ENCODE measurements around the gene CCDC197. TPM values are rescaled to one million over a fixed set of nuclear protein-coding genes. Genes with fewer than 3 reads are reported as not detected.

The CCDC197 gene
- total and polyA plus RNA-seq, 4 donors: not detected

- H3K27me3 ChIP-seq (ENCODE audit: control insufficient read depth in 3 of 3, insufficient read depth in 3 of 3, low read length in 2 of 3): no peaks in the 10 kb centered on the region
- H3K9me3 ChIP-seq (ENCODE audit: control insufficient read depth in 4 of 4, insufficient read depth in 3 of 4, low read length in 3 of 4): no peaks in the 10 kb centered on the region
- no peak overlapping the region for H3K27ac ChIP-seq (ENCODE audit: low read depth in 1 of 2, low read length in 1 of 2)
- no peak for TF ChIP-seq CTCF (IDR thresholded peaks at IDR 0.05; ENCODE audit: control extremely low read depth, extremely low read depth)
- no peak for ATAC-seq (ENCODE audit: insufficient read depth, low FRiP score)
- 84 to 87% methylated on average over 7 of the region's 7 CpGs for WGBS, 2 donors
- peaks cover 0 to 3% (median 0%) of the 10 kb centered on the region in 4 donors for H3K36me3 ChIP-seq (ENCODE audit: control insufficient read depth in 4 of 4, insufficient read depth in 4 of 4, low read length in 4 of 4)
- no peak for DNase-seq
- H3K9ac ChIP-seq (ENCODE audit: insufficient read depth in 1 of 2, low read length in 2 of 2): no peak overlapping the region
- no peak overlapping the region for H3K4me3 ChIP-seq
- H3K4me1 ChIP-seq (ENCODE audit: control insufficient read depth in 5 of 5, insufficient read depth in 5 of 5, low read length in 5 of 5): peaks cover 0 to 5% (median 0%) of the 10 kb centered on the region in 5 donors
Measured at GRCh38 chr14:94031883-94032279, 34.8 kb downstream of the CCDC197 start.

- no peak overlapping the region for H3K27ac ChIP-seq (ENCODE audit: low read depth in 1 of 2, low read length in 1 of 2)
- H3K9me3 ChIP-seq (ENCODE audit: control insufficient read depth in 4 of 4, insufficient read depth in 3 of 4, low read length in 3 of 4): no peaks in the 10 kb centered on the region
- H3K9ac ChIP-seq (ENCODE audit: insufficient read depth in 1 of 2, low read length in 2 of 2): no peak overlapping the region
- no peak for DNase-seq
- no peaks in the 10 kb centered on the region for H3K27me3 ChIP-seq (ENCODE audit: control insufficient read depth in 3 of 3, insufficient read depth in 3 of 3, low read length in 2 of 3)
- H3K4me3 ChIP-seq: no peak overlapping the region
- no peak for ATAC-seq (ENCODE audit: insufficient read depth, low FRiP score)
- no peak for TF ChIP-seq CTCF (IDR thresholded peaks at IDR 0.05; ENCODE audit: control extremely low read depth, extremely low read depth)
- peaks cover 0 to 3% (median 0%) of the 10 kb centered on the region in 4 donors for H3K36me3 ChIP-seq (ENCODE audit: control insufficient read depth in 4 of 4, insufficient read depth in 4 of 4, low read length in 4 of 4)
- WGBS, 2 donors: 38 to 64% methylated on average over 3 of the region's 3 CpGs
- no peaks in the 10 kb centered on the region for H3K4me1 ChIP-seq (ENCODE audit: control insufficient read depth in 5 of 5, insufficient read depth in 5 of 5, low read length in 5 of 5)
Measured at GRCh38 chr14:94034886-94035285, 37.8 kb downstream of the CCDC197 start.

GRCh38 chr14:94036313-94037167 lies 39.4 kb downstream of the CCDC197 start:
- Histone ChIP-seq H3K27ac (ENCODE audit: low read depth in 1 of 2, low read length in 1 of 2) (no peak overlapping the region), H3K9me3 (ENCODE audit: control insufficient read depth in 4 of 4, insufficient read depth in 3 of 4, low read length in 3 of 4) (peaks cover 0 to 2% (median 0%) of the 10 kb centered on the region in 4 donors), H3K27me3 (ENCODE audit: control insufficient read depth in 3 of 3, insufficient read depth in 3 of 3, low read length in 2 of 3) (no peaks in the 10 kb centered on the region), H3K36me3 (ENCODE audit: control insufficient read depth in 4 of 4, insufficient read depth in 4 of 4, low read length in 4 of 4) (peaks cover 0 to 3% (median 0%) of the 10 kb centered on the region in 4 donors), H3K4me1 (ENCODE audit: control insufficient read depth in 5 of 5, insufficient read depth in 5 of 5, low read length in 5 of 5) (peaks cover 0 to 1% (median 0%) of the 10 kb centered on the region in 5 donors), H3K4me3 (no peak overlapping the region), H3K9ac (ENCODE audit: insufficient read depth in 1 of 2, low read length in 2 of 2) (no peak overlapping the region)
- TF ChIP-seq CTCF (IDR thresholded peaks at IDR 0.05; ENCODE audit: control extremely low read depth, extremely low read depth): peak; percentile 73
- DNase-seq (peak; percentile 40 to 54 (median 51)), ATAC-seq (ENCODE audit: insufficient read depth, low FRiP score) (no peak)
- WGBS, 2 donors: 34 to 37% methylated on average over 12 of the region's 12 CpGs

Measured in lung (tissue), 12 donors.